Endothelial cell of umbilical vein (primary cell): ENCODE data around the gene SORCS2. TPM values are rescaled to one million over a fixed set of nuclear protein-coding genes. Genes with fewer than 3 reads are reported as not detected.

Experiments used
- BruUV-seq: library from RNA; stranded (reverse); fragments of 400-500 nt; replicated peaks from 2 replicates; lab custom pipeline; 2021; lab: Mats Ljungman, UMichigan
- CTCF ChIA-PET: fragments of 300-600, 350-600 bp; sonication (Branson Sonifier 250); formaldehyde crosslinking; loops from one replicate; lab custom pipeline; 2021; ENCODE audit warnings: antibody characterized with exemption, inconsistent platforms; lab: Charles Lee
- POLR2A ChIA-PET: fragments of 300-600, 350-600 bp; sonication (Branson Sonifier 250); formaldehyde crosslinking; loops from one replicate; lab custom pipeline; 2021; ENCODE audit warnings: antibody characterized with exemption, inconsistent platforms; lab: Charles Lee
- DNase-seq: peaks from one replicate; pipeline ENCODE4 v3.0.0-alpha.2; 2011; ENCODE audit warnings: low read depth, low spot score
- FAIRE-seq: peaks from 2 replicates; lab custom pipeline; 2011; peaks lifted over from hg19 to GRCh38; lab: Jason Lieb, UNC
- H2AFZ ChIP-seq: 2 replicates; pipeline ENCODE4 v1.6.0; 2012; ENCODE audit warnings: low read depth, low read length, control low read depth, inconsistent platforms
- H3K27ac ChIP-seq: 2 replicates; pipeline ENCODE4 v1.5.1; 2011; ENCODE audit warnings: low read depth, mild to moderate bottlenecking, control low read depth, low read length, moderate library complexity; ENCODE audit not compliant: insufficient read depth
- H3K27me3 ChIP-seq, 2 experiments: 2 replicates each; pipeline versions ENCODE4 v1.6.0 to v1.6.1; 2011; ENCODE audit warnings: low read length in 2 of 2, mixed read lengths in 1 of 2; ENCODE audit not compliant: control insufficient read depth in 2 of 2, insufficient read depth in 2 of 2
- H3K36me3 ChIP-seq, 2 experiments: 2 replicates in 1 of 2; 3 replicates in 1 of 2; pipeline ENCODE4 v1.5.1; 2011; ENCODE audit warnings: low read length in 2 of 2, mild to moderate bottlenecking in 1 of 2, moderate library complexity in 1 of 2; ENCODE audit not compliant: control insufficient read depth in 2 of 2, insufficient read depth in 2 of 2; ENCODE audit errors: extremely low read depth in 1 of 2
- H3K4me1 ChIP-seq: 3 replicates; pipeline ENCODE4 v1.5.1; 2011; ENCODE audit warnings: mild to moderate bottlenecking, low read length; ENCODE audit not compliant: control insufficient read depth, insufficient read depth; ENCODE audit errors: extremely low read depth
- H3K4me2 ChIP-seq: 2 replicates; pipeline ENCODE4 v1.6.1; 2011; ENCODE audit warnings: low read length, control low read depth, mixed read lengths; ENCODE audit not compliant: insufficient read depth
- H3K4me3 ChIP-seq, 3 experiments: fragments of 200-600 bp in 1 of 3; sonication (generic), shearing (Covaris generic) in 1 of 3; replicated peaks in 1 of 3; 2 replicates each; pipeline ENCODE4 v1.5.1; 2011 to 2016; ENCODE audit warnings: control low read depth in 3 of 3, low read length in 3 of 3, mild to moderate bottlenecking in 2 of 3, inconsistent platforms in 1 of 3, low read depth in 1 of 3, moderate library complexity in 1 of 3; ENCODE audit not compliant: insufficient read depth in 1 of 3
- H3K79me2 ChIP-seq: 2 replicates; pipeline ENCODE4 v1.6.0; 2012; ENCODE audit warnings: low read length, inconsistent platforms; ENCODE audit not compliant: control insufficient read depth, insufficient read depth
- H3K9ac ChIP-seq: replicated peaks from 2 replicates; pipeline ENCODE3; 2011; ENCODE audit warnings: low read length, control low read depth; ENCODE audit not compliant: insufficient read depth; ENCODE audit errors: extremely low read depth
- H3K9me1 ChIP-seq: replicated peaks from 3 replicates; pipeline ENCODE4 v1.6.0; 2011; ENCODE audit warnings: mild to moderate bottlenecking, low read length; ENCODE audit not compliant: control insufficient read depth, insufficient read depth; ENCODE audit errors: extremely low read depth
- H3K9me3 ChIP-seq: replicated peaks from 2 replicates; pipeline ENCODE4 v1.5.1; 2012; ENCODE audit warnings: low read length, inconsistent platforms; ENCODE audit not compliant: control insufficient read depth, insufficient read depth
- H4K20me1 ChIP-seq: replicated peaks from 2 replicates; pipeline ENCODE3; 2011; ENCODE audit warnings: mild to moderate bottlenecking, low read length; ENCODE audit not compliant: control insufficient read depth, insufficient read depth; ENCODE audit errors: extremely low read depth
- CTCF ChIP-seq, 2 donors: IDR thresholded peaks; 1 replicate in 1 of 2; 2 replicates in 1 of 2; pipeline ENCODE4 v1.5.1; 2011; ENCODE audit warnings: low read length in 2 of 2, mild to moderate bottlenecking in 2 of 2, moderate library complexity in 2 of 2, control low read depth in 1 of 2, inconsistent platforms in 1 of 2, low read depth in 1 of 2; ENCODE audit not compliant: insufficient read depth in 1 of 2; ENCODE audit errors: extremely low read depth in 1 of 2
- EZH2 ChIP-seq: IDR thresholded peaks from 2 replicates; pipeline ENCODE4 v1.6.1; 2012; ENCODE audit warnings: borderline replicate concordance, low read depth, mild to moderate bottlenecking, moderate library complexity, low read length, inconsistent platforms; ENCODE audit not compliant: severe bottlenecking
- FOS ChIP-seq: IDR thresholded peaks from 2 replicates; pipeline ENCODE4 v1.6.1; 2011; ENCODE audit warnings: mild to moderate bottlenecking, low read length, moderate library complexity, borderline replicate concordance; ENCODE audit not compliant: insufficient read depth
- GATA2 ChIP-seq: IDR thresholded peaks from 2 replicates; pipeline ENCODE4 v1.7.0; 2011; ENCODE audit warnings: low read depth, mild to moderate bottlenecking, moderate library complexity, mixed read lengths, low read length; ENCODE audit not compliant: insufficient read length, insufficient read depth
- JUN ChIP-seq: IDR thresholded peaks from 2 replicates; pipeline ENCODE4 v1.6.1; 2011; ENCODE audit warnings: borderline replicate concordance, low read depth; ENCODE audit not compliant: insufficient read length, insufficient read depth
- MAX ChIP-seq: IDR thresholded peaks from 2 replicates; pipeline ENCODE4 v1.6.1; 2011; ENCODE audit not compliant: insufficient read depth, insufficient read length
- MYC ChIP-seq: IDR thresholded peaks from one replicate; pipeline ENCODE4 v1.6.1; 2011; ENCODE audit warnings: mild to moderate bottlenecking, low read depth, low read length
- POLR2A ChIP-seq: IDR thresholded peaks from 2 replicates; pipeline ENCODE4 v1.6.1; 2012; ENCODE audit warnings: low read depth, mild to moderate bottlenecking, control low read depth, low read length
- POLR2AphosphoS5 ChIP-seq: IDR thresholded peaks from 2 replicates; pipeline ENCODE4 v1.6.1; 2012; ENCODE audit warnings: low read depth, mild to moderate bottlenecking, control low read depth, low read length, moderate library complexity; ENCODE audit not compliant: insufficient read depth
- dilution Hi-C: fragments of 300-500 bp; cut with MboI; formaldehyde crosslinking; loops from one replicate; pipeline ENCODE4 v1.15.0; 2019; ENCODE audit warnings: low sequenced_read_pairs; ENCODE audit not compliant: extremely low pct_ligation_motif_present
- intact Hi-C: fragments of 100-400 bp; cut with micrococcal nuclease; formaldehyde crosslinking; loops from one replicate; pipeline ENCODE4 v1.10.0; 2022
- polyA plus RNA-seq, 4 experiments: library from polyadenylated mRNA; depleted of rRNA in 3 of 4; stranded (reverse) in 3 of 4; unstranded in 1 of 4; fragments of >200 nt; gene quantifications; 2 replicates each; pipeline versions ENCODE4 v1.2.1 to v1.2.3, GENCODE V29; 2011 to 2012; ENCODE audit warnings: missing spikeins in 1 of 4
- total RNA-seq: library from RNA; stranded (reverse); gene quantifications from 2 replicates; pipeline ENCODE4 v1.2.3, GENCODE V29; 2021

SORCS2 gene
- total and polyA plus RNA-seq, 2 donors (not counting 3 experiments of a cell fraction or from before 2014, with no cell fraction given), result not detected

GRCh38 chr4:7434141-7434765, 241.9 kb downstream of the SORCS2 start:
- FAIRE-seq, result no peak
- intact Hi-C loops, result no loop called here
- TF ChIP-seq MAX (no peak), JUN (no peak), CTCF (IDR thresholded peaks at IDR 0.05; ENCODE audit: extremely low read depth in 1 of 2, insufficient read depth in 1 of 2, low read depth in 1 of 2, low read length in 2 of 2) (no peak)

GRCh38 chr4:7434766-7435150, 242.4 kb downstream of the SORCS2 start, which contains the start of gene PSAPL1:
PSAPL1 (minus strand) TSS chr4:7434930; CDS start chr4:7434879, 51 bp downstream.
- intact Hi-C loops, result no loop called here
- Histone ChIP-seq H3K9me1 (no peaks in the 10 kb centered on the region), H3K27ac (no peak within 1 kb of the TSS), H3K79me2 (no peaks in the 10 kb centered on the region), H3K4me3 (no peak within 1 kb of the TSS), H2AFZ (no peak within 1 kb of the TSS), H3K4me2 (no peak within 1 kb of the TSS), H3K9ac (no peak within 1 kb of the TSS), H3K36me3 (no peaks in the 10 kb centered on the region), H4K20me1 (no peaks in the 10 kb centered on the region), H3K27me3 (no peaks in the 10 kb centered on the region), H3K4me1 (no peaks in the 10 kb centered on the region), H3K9me3 (no peaks in the 10 kb centered on the region)
- ChIA-PET POLR2A (no interaction called here), CTCF (no interaction called here)
- TF ChIP-seq MYC, result no peak
- no peak for TF ChIP-seq JUN
- no peak for TF ChIP-seq FOS
- no peak for TF ChIP-seq MAX
- TF ChIP-seq POLR2AphosphoS5, result no peak
- no peak for TF ChIP-seq POLR2A
- no peak for TF ChIP-seq EZH2
- TF ChIP-seq GATA2, result no peak
- TF ChIP-seq CTCF (IDR thresholded peaks at IDR 0.05; ENCODE audit: extremely low read depth in 1 of 2, insufficient read depth in 1 of 2, low read depth in 1 of 2, low read length in 2 of 2), result no peak
- no peak for FAIRE-seq
- no TSS peak for BruUV-seq
- dilution Hi-C loops, result no loop called here
- DNase-seq, result no peak

More at GRCh38 chr4:7434141-7434765, 241.9 kb downstream of the SORCS2 start:
- no peaks in the 10 kb centered on the region for H3K9me3 ChIP-seq
- H3K36me3 ChIP-seq, result no peaks in the 10 kb centered on the region
- no peak overlapping the region for H2AFZ ChIP-seq
- H3K9ac ChIP-seq, result no peak overlapping the region
- dilution Hi-C loops, result no loop called here
- POLR2A ChIA-PET, result no interaction called here
- no peak overlapping the region for H3K4me2 ChIP-seq
- no peak for DNase-seq
- no peaks in the 10 kb centered on the region for H3K4me1 ChIP-seq
- no peaks in the 10 kb centered on the region for H3K27me3 ChIP-seq
- no peaks in the 10 kb centered on the region for H4K20me1 ChIP-seq
- CTCF ChIA-PET, result no interaction called here
- H3K79me2 ChIP-seq, result no peaks in the 10 kb centered on the region
- no peak overlapping the region for H3K27ac ChIP-seq
- no peak overlapping the region for H3K4me3 ChIP-seq
- BruUV-seq, result no TSS peak
- no peaks in the 10 kb centered on the region for H3K9me1 ChIP-seq
